HG03039 (cell line): ENCODE results near the gene PLEKHS1.
"Not testable (repeated sequence)": the region's sequence is repeated elsewhere in the genome, so short reads cannot be mapped to it uniquely, and the experiment has no call there.

Source experiments
- ATAC-seq: cut with Tn5 transposase; IDR thresholded peaks from one replicate; pipeline ENCODE4 v1.9.1; 2021; ENCODE audit warnings: mild to moderate bottlenecking, moderate library complexity; ENCODE audit not compliant: unreplicated experiment

Gene PLEKHS1

GRCh38 chr10:113739577-113739976 lies 11.9 kb upstream of the PLEKHS1 start:
- no peak for ATAC-seq

- no peak for ATAC-seq
These were observed 10.6 kb upstream of the PLEKHS1 start for GRCh38 chr10:113740850-113741249.

DNA sequence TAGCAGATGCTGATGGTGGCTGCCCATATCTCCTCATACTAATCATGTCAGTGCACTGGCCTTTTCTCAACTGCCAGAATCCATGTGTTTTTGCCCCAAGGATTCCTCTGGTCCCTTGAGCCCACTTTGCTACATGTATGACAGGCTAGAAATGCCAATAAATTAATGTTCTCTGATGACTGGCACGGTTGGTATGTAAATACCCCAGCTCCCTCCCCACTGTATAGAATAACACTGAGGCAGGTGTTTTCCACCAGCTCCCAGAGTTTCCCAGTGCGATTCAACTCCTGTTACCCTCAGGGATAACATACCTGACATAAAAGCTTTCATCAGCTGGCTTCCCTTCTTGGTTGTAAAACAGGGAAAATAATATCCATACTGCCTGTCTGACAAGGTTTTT lies 9.0 kb upstream of the PLEKHS1 start:
- ATAC-seq: no peak

DNA sequence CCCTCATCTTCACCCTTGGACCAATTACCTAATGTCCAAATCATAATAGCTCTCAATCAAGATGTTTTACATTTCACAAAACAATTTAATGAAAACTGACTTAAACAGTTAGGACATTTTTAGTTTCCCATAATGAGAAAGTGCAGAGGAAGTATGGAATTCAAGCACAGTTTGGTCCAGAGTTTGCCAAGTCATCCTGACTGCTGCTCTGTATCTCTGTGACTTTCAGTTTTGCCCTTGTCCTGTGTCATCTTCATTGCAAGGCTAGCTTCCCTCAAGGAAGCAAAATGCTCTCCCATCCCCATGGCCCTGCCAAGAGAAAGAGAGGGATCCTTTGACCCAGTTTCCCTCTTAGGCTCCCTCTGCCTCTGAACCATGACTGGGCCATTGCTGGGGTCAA lies 7.9 kb upstream of the PLEKHS1 start:
- ATAC-seq: no peak

GRCh38 chr10:113745374-113745773 lies 6.1 kb upstream of the PLEKHS1 start:
- no peak for ATAC-seq

GRCh38 chr10:113746217-113746957 lies 5.1 kb upstream of the PLEKHS1 start:
- no peak for ATAC-seq

GRCh38 chr10:113752553-113752952 lies 1.1 kb downstream of the PLEKHS1 start:
- ATAC-seq: no peak

GRCh38 chr10:113753020-113753692 lies 1.7 kb downstream of the PLEKHS1 start:
- no peak for ATAC-seq

- ATAC-seq: no peak
These were observed 2.6 kb downstream of the PLEKHS1 start for GRCh38 chr10:113754125-113754524.

GRCh38 chr10:113754768-113755167 lies 3.3 kb downstream of the PLEKHS1 start:
- ATAC-seq: no peak

DNA sequence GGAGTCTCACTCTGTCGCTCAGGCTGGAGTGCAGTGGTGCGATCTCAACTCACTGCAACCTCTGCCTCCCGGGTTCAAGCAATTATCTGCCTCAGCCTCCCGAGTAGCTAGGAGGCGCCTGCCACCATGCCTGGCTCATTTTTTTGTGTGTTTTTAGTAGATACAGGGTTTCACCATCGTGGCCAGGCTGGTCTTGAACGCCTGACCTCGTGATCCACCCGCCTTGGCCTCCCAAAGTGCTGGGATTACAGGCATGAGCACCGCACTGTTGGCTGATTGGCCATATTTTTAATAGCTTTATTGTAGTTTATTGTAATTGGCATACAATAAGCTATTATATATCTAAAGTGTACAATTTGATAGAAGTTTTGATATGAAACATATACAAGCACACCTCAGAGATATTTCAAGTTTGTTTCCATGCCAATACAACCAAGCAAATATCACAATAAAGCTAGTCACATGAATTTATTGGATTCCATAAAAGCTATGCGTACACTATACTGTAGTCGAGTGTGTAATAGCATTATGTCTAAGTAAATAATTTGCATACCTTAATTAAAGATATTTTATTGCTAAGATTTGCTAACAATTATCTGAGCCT lies 5.6 kb downstream of the PLEKHS1 start:
- no peak for ATAC-seq

- no peak for ATAC-seq
These were observed 10.6 kb downstream of the PLEKHS1 start for GRCh38 chr10:113762083-113762482.

- no peak for ATAC-seq
These were observed 13.1 kb downstream of the PLEKHS1 start for GRCh38 chr10:113764582-113764981.

DNA sequence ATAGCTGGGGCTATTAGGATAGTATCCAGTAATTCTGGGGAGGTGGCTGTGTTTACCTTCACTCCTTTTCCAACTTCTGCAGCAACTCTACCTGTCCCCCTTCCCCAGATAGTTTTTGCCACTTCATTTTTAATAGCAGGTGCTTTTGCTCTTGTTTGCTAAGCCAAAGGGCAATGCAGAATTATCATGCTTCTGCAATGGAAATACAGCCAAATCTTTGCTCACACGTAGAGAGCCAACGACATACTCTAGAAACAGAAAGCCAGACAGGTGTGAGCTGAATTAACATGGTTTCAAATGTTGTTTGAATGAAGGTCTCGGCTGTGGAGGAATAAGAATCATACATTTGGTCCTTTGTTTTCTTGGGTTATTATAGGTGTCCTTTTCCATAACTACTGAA lies 14.4 kb downstream of the PLEKHS1 start:
- no peak for ATAC-seq

DNA sequence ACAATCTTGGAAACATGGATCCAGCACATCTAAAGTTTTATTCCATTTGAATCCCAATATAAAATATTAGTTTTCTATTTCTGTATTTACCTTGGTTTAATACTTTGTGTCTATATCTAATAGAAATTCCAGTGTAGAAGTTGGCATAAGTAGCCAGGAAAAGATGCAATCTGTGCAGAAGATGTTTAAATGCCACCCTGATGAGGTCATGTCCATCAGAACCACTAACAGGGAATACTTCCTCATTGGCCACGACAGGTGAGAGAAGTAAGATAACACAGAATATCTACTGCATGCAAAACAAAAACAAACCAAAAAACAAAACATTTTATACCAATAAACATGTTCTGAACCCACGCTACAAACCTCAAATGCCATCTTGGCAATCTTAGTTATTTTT lies 15.7 kb downstream of the PLEKHS1 start:
- no peak for ATAC-seq

DNA sequence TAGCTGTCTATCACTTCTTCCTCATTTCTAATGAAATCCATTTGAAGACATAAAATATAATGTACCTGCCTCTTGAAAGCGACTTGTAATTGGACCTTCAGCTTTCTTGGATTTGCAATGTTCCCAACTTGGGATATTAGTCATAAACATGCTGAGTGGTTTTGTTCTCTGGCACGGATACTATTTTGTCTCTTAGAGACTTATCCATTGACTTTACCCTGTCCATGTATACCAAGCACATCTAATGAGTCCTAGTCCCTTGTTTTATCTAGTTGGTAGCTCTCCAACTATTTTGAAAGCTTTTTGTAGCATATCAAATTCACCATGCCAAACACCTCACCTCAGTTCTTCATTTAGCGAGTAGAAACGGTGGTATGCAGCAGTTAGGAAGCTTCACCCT lies 18.9 kb downstream of the PLEKHS1 start:
- no peak for ATAC-seq

DNA sequence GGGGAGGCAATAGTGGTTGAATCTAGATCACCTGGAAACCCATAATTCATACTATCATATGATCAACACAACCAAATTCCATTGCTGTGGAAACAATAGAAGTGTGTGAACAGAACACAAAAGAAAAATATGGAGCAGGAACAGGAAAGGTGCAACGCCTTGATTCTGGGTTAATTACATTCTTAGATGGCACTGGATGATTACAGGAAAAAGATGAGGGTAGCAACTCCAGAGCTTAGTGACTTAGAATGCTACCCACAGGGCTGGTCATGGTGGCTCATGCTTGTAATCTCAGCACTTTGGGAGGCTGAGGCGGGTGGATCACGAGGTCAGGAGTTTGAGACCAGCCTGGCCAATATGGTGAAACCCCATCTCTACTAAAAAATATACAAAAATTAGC lies 19.6 kb downstream of the PLEKHS1 start:
- ATAC-seq: not testable (repeated sequence)

- no peak for ATAC-seq
These were observed 24.3 kb downstream of the PLEKHS1 start for GRCh38 chr10:113775686-113776294.

DNA sequence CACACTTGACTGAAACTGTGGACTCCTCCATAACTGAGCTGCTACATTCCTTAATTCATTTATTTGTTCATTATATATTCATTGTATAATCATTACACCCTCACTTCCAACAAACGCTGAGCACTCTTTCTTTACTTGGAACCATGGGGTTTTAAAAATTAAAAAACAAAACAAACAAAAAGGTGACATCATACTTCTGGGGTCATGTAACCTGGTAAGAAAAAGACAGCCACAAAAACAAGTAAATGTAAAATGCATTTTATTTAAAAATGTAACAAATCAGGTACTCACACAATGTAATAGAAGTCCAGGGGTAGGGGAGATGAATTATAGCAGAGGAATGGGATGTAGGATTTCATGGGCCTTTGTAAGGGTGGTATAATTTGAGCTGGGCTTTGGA lies 25.1 kb downstream of the PLEKHS1 start:
- ATAC-seq: no peak

DNA sequence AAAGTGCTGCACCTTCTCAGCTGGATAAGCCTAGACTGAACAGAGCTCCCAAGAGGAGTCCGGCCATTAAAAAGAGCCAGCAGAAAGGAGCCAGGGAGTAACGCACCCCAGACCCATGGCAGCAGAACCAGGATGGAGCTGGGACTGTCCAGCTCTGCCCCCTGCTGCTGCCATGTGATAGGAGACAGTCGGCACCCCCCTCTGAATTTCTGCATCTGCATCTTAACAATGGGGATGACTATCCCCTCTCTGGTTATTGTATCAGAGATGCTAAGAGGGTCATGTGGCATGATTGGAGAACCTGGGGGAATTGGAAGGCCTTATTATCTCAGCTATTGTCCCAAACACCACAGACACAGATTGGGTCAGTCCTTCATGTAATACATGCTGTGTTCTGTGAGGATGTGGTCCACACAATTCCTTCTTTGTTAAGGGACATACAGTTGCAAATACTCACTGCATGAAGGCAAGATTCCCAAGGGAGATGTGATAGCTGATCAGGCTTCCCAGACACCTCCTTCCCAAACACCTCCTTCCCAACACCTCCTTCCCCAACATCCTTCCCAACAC lies 29.3 kb downstream of the PLEKHS1 start:
- no peak for ATAC-seq

GRCh38 chr10:113782367-113782766 lies 30.9 kb downstream of the PLEKHS1 start:
- ATAC-seq: no peak
